ENCODE results near the gene LRRIQ1. TPM values are rescaled to one million over a fixed set of nuclear protein-coding genes. Genes with fewer than 3 reads are reported as not detected.
A peak's percentile ranks its signal among the peaks of the same experiment; 100 is the strongest.
"Not testable (repeated sequence)": the region's sequence is repeated elsewhere in the genome, so short reads cannot be mapped to it uniquely, and the experiment has no call there.

Gene LRRIQ1, protein sequence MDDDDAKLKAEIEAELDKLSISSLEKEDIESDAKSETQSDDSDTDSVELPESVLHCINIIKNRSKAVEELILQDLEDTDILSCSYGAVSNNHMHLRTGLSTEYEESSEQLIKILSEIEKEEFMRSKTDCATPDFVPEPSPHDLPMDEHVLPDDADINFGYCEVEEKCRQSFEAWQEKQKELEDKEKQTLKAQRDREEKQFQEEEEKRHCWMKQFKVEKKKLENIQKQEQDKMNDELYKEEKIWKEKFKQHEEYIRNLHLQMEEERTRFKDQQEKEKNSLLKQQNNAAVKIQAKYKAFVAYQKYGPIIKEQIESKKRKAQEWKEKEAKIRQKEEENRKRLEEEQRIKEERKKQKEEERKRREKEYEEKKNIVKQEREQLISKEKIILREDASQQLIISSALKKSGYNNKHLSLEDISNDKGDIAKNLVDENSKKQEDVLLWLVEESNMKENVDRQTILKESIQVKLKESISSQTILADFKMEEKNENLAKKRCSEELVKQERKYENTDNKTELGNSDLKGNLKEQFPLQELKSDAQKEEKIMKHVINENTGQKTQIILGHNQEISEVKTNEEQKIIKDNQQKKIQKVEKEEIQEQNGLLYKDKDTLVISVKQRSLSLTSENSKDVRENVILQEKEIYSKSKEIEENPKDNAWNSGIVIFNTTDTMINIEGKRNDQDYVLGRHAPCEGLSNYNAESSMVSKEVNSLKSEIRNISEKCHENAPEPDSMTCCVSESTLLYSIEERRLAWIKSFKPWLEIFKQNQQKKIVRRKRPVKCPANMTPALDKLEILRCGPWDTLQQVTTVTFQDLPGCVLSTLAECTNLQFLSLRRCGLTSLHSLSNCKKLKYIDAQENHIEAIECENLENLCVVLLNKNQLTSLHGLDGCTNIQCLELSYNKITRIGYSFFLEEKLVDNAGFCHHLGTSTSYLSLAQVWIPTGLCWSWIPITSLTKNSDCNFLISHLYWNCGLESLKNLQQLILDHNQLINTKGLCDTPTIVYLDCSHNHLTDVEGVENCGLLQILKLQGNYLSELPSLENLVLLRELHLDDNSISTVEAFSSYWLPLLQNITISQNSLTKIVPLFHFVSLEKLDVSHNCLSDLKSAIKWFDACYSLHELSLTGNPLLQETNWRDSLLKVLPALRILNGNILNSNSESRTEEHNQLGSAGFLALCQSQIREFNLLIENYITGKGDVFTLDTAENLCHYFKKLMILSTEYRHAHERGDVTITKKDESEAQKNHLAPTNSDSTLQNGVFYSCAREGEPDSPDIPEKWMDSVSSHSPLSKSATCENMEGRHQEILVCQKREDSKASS (N-terminal part only)
- polyA plus RNA-seq (ENCODE audit: insufficient read length): 0.63 TPM

DNA sequence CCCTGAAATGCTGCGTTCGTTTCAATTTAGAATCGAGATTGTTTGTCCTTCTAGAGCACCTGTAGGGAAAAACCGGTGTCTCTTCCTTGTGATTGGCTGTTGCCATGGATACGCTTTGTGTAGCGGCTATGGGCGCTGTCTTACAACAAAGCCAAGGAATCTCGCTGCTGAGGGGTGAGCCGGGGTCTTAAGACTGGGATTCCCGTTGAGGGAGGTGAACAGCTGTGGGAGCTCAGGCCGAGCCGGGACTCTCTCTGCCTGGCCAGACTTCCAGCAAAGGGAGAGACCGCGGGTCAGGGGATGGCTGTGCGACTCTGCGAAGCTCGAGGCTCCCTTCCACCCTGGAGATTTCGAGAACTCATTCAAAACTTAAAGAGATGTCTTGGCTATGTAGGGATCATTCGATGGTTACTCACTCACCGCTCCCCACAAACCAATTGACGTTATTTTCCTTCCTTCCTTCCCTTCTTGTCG lies at the start of gene LRRIQ1, which contains the start of gene TSPAN19:
LRRIQ1 (plus strand) TSS at position 118 of the 474 bp plus-strand sequence. CDS start 1,826 bp downstream, outside the sequence.
TSPAN19 (minus strand) TSS at position 44 of the 474 bp plus-strand sequence. CDS start 6,331 bp downstream, outside the sequence.
- DNase-seq (ENCODE audit: low read depth): peak; percentile 63

DNA sequence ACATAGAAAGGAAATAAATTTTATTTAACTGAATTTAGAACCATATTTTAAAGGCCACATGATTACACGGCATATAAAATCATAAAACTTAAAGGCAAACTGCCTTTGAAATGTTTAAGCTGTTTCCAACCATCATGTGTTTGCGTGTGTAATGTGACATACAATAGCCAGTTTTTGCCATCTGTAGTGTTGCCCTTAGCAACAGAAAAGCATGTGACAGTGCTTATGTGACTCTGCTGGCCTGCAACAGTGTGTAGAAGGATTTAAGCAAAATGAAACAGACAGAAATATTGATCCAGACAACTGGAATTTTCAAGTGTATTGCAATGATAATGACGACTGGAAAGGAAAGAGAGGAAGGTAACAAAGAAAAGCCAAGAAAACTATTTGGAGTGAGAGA lies 49.6 kb upstream of the LRRIQ1 start:
- peak; percentile 6 for DNase-seq (ENCODE audit: low read depth)

DNA sequence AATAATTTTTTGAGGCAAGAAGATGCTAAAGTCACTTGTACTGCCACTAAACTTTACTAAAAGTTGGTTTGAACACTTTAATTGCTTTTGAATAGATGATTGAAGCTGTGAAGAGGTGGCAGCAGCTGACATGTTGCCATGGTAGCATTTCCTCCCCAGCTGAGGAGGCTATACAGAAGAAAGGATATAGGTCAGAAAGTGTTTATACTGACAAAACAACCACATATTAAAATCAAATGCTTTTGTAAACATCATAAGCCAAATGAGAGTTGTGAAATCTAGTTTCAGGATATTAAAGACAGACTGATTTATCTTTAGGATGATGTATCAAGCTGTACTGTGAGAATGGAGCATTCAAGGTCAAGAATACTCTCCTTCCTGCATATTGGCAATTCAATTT lies 41.7 kb upstream of the LRRIQ1 start:
- no peak for DNase-seq (ENCODE audit: low read depth)

DNA sequence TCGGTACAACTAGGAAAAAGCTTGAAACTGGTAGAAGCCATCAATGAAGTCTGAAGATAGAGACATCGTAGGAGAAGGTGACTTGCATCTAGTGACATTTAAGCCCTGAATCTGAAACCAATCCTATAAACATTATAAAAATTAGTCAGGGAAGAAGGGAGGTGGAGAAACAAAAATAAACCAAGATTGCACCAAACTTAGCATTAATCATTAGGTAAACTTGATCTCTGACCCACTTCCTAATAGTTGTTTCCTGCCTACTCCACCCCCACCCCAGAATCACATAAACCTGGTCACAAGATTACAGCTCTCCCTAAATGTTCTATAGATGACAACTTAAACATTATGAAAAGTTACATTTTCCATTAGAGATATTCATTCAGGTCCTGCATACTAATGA lies 40.5 kb upstream of the LRRIQ1 start:
- no peak for DNase-seq (ENCODE audit: low read depth)

DNA sequence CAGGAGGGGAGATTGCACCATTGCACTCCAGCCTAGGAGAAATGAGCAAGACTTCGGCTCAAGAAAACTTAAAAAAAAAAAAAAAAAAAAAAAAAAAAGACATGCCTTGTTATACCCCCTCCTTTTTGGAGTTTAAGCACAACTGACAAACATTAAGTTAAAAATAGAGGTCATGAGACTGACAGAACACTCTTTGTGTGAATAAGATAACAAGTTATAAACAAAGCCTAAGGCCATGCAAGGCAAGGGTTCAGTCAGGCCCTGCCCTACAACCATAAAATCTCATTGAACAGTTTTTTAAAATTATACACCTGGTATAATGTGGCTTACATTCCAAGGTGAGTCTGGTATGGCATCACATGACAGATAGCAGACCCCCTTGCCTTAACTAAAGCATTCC lies 39.4 kb upstream of the LRRIQ1 start:
- no peak for DNase-seq (ENCODE audit: low read depth)

DNA sequence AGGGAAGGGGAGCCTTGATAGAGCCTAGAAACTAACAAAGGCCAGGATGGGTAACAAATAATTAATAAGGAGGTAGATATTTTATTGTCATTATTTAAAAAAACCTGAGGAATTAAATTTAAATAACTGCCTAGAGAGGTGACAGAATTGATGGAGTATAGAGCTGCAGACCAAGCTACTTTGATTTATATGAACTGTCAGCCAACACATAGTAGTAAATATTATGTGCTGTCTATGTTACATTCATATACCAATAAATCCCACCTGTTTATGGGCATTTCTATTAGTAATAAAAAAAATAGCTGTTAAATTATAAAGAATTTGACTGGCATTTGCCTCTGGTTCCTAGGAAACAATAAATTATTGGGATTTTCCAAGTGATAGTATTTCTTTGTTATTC lies 37.8 kb upstream of the LRRIQ1 start:
- DNase-seq (ENCODE audit: low read depth): no peak

DNA sequence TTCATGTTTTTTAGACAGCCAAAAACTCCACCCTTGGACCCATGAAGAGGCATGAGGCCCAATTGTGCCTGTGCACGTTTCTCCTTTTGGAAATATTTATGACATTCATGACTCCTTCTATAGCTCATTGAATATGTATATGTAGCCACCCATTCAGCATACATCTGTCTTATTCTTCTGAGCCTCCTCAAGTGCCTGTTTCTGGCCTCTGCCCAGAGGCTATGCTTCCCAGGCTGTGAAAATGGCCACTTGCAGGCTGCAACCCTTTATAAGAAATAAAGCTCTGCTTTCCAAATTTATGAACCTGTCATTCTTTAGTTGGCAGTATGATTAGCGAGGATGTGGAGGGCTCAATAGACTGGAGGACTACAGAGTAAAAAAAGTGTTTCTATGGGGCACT lies 35.4 kb upstream of the LRRIQ1 start:
- DNase-seq (ENCODE audit: low read depth): no peak

DNA sequence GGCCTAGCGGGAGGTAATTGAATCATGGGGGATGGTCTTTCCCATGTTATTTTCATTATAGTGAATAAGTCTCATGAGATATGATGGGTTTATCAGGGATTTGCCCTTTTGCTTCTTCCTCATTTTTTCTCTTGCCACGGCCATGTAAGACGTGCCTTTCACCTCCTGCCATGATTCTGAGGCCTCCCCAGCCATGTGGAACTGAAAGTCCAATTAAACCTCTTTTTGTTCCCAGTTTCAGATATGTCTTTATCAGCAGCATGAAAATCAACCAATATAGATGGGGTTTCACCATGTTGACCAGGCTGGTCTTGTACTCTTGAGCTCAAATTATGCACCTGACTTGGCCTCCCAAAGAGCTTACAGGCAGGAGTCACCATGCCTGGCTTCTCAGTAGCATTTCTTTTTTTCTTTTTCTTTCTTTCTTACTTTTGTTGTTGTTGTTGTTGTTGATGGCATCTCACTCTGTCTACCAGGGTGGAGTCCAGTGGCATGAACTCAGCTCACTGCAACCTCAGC lies 33.3 kb upstream of the LRRIQ1 start:
- DNase-seq (ENCODE audit: low read depth): no peak

DNA sequence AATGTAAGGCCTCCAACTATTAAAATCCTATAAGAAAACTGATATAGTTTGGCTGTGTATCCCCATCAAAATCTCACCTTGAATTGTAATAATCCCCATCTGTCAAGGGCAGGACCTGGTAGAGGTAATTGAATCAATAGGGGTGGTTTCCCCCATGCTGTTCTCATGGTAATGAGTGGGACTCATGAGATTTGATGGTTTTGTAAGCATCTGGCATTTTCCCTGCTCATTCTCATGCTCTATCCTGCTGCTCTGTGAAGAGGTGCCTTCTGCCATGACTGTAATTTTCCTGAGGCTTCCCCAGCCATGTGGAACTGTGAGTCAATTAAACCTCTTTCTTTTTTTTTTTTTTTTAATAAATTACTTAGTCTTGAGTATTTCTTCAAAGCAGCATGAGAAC lies 31.9 kb upstream of the LRRIQ1 start:
- DNase-seq (ENCODE audit: low read depth): no peak

DNA sequence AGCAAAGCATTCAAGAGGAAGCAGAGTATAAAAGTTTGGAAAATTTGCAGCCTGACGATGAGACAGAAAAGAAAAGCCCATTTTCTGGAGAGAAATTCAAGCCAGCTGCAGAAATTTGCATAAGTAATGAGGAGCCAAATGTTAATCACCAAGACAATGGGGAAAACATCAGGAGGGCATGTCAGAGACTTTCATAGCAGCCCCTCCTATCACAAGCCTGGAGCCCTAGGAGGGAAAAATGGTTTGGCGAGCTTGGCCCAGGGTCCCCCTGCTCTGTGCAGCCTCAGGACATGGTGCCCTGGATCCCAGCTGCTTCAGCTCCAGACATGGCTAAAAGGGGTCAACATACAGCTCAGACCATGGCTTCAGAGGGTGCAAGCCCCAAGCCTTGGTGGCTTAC lies 31.1 kb upstream of the LRRIQ1 start:
- not testable (repeated sequence) for DNase-seq (ENCODE audit: low read depth)

DNA sequence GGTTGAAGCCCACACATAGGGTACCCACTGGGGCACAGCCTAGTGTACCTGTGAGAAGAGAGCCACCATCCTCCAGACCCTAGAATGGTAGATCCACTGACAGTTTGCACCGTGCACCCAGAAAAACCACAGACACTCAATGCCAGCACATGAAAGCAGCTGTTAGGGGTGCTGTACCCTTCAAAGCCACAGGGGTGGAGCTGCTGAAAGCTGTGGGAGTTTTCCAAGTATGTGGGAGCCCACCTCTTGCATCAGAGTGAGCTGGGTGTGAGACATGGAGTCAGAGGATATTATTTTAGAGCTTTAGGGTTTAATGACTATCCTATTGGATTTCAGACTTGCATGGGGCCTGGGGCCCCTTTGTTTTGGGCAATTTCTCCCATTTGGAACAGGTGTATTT lies 30.5 kb upstream of the LRRIQ1 start:
- DNase-seq (ENCODE audit: low read depth): no peak

DNA sequence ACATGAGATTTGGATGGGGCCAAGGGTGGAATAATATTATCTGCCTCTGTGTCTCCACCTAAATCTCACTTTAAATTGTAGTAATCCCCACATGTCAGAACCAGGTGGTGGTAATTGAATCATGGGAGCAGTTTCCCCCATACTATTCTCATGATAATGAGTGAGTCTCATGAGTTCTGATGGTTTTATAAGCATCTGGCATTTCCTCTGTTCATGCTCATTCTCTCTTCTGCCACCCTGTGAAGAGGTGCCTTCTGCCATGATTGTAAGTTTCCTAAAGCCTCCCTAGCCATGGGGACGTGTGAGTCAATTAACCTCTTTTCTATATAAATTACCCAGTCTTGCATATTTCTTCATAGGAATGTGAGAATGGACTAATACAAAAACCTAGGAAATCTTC lies 29.9 kb upstream of the LRRIQ1 start:
- no peak for DNase-seq (ENCODE audit: low read depth)

DNA sequence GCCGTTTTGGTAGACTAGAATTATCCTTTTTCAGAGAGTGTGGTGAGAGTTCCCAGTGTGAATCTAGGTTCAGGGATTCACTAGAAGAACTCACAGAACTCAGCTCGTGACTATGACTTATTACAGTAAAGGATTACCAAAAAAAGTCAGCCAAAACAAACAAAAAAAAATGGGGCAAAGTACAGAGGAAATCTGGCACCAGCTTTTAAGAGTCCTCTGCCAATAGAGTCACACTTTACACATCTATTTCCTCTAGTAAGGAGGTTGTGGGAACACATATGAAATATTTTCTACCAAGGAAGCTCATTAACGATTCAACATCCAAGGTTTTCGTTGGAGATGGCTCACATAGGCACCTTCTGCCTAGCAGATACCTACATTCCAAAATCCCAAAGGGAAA lies 28.3 kb upstream of the LRRIQ1 start:
- no peak for DNase-seq (ENCODE audit: low read depth)

DNA sequence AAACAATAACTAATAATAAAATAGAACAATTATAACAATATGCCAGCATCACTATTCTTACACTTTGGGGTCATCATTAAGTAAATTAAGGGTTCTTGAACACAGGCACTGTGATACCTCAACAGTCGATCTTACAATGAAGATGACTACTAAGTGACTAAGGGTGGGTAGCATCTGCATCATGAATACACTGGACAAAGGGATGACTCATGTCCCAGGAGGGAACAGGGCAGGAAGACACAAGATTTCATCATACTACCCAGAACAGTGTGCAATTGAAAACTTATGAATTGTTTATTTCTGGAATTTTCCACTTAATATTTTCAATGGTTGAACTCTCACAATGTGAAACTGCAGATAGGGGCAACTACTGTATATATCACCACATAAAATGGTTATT lies 19.7 kb upstream of the LRRIQ1 start:
- DNase-seq (ENCODE audit: low read depth): no peak

DNA sequence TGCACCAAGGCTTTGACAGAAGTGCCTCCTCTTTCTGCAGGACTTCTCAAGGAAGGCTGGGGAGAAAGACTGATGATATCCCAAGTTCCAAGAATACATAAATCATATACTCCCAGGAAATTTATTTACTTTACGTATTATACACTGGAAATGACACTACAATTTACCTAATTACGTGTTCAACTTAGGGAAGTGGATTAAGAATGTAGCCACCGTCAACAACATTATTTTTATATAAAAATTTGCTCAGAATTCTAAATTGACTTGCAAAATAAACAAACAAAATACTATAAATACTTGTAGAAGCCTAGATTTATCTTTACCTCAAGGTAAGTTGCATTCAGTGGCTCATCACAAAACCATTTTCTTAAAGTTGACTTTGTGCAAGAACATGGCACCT lies 19.0 kb upstream of the LRRIQ1 start:
- DNase-seq (ENCODE audit: low read depth): no peak

DNA sequence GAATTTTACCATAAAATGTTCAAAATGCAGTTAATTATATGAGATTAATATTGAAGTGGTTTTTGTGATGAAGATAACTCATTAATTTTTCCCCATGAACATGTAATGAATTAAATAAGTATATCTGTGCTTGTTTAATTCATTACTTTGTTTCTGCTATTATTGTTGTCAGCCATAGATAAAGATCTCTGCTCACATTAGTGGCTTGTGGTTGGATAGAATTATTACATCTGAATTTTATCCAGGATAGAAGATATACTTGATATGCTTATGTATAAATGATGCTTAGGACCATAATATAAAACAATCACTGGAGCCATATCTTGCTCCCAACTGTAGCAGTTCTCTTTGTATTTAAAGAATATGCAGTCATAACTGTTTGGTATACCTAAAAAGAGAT lies 18.5 kb upstream of the LRRIQ1 start:
- DNase-seq (ENCODE audit: low read depth): no peak

DNA sequence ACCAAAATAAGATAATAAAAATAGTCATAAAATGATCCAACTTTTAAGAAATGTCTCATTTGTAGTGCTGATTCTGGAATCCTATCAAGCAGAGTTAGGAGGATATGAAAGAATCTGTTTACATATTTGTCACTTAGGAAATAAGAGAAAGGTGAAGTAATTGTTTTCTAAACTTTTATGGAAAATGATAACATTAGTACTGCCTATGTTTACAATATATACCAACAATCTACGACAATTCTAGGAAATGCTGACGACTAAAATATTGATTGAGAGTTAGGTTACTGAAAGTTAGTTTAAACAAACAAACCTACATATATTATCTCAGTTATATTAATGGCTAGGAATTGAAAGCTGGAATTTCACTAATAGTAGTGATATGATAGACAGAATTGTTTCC lies 18.1 kb upstream of the LRRIQ1 start:
- no peak for DNase-seq (ENCODE audit: low read depth)

DNA sequence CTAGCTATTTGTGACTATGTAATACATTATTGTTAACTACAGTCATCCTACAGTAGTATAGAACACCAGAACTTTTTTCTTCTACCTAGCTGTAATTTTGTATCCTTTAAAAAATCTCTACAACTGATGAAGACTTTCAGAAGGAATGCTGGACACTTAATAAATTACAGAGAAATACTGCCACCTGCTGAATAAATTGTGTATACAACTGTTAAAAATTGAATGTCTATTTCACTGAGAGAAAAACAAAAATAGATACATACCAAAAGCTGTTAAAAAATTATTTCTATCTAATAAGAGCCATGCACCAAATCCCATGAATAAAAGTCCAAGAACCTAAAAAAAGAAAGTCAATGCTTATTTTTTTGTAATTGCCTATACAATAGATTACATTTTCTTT lies 6.7 kb upstream of the LRRIQ1 start:
- DNase-seq (ENCODE audit: low read depth): no peak

DNA sequence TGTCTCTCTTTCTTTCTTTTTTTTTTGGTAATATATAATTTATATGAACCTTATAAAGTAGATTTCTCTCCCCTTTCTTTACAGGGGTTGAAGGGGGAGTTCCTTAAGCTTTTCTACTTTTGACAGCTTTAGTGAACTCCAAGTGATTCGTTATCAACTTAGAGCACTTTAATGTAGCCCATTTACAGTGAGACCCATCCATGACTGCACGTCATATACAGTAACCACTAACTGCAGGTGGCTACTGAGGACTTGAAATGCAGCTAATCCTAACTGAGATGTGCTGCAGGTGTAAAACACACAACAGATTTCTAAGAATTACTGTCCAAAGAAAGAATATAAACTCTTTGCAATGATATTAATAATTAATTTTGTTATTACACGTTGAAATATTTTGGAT lies 582 bp downstream of the LRRIQ1 start:
- DNase-seq (ENCODE audit: low read depth): no peak

DNA sequence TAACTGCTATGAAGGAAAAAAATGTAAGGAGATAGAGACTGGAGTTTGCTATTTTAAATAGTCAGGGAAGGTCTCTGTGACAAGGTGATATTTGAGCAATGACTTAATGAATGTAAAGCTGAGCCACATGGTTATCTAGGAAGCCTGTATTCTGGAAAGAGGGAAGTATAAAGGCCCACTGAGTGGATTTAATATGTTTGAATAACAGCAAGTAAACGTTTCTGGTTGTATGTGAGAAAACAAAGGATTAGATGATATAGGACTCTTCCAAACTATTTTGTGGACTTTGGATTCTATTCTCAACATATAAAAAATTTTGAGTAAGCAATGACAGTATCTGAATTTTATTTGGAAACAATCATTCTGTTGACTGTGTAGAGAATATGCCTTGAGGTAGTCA lies 5.2 kb downstream of the LRRIQ1 start:
- DNase-seq (ENCODE audit: low read depth): no peak

DNA sequence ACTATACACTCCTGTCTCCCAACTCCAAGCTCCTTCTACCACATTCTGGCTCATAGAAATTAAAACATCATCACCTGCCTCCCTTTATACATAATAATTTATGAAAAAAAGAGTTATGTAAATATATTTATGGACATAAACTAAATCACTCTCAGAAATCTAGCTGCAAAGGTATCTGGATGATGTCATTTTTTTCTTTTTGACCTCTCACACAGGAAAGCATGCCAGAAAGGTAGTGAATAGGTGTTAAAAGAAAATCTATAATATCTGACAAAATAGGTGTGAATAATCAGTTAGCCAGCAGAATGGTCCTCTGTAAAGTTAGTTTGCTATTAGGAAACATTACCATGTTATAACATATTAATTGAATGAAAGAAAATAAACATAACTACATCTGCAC lies 7.7 kb downstream of the LRRIQ1 start:
- no peak for DNase-seq (ENCODE audit: low read depth)
